HG03439 (cell line): ENCODE results near the gene GSX2.
"Not testable (repeated sequence)": the region's sequence is repeated elsewhere in the genome, so short reads cannot be mapped to it uniquely, and the experiment has no call there.

Experiments
- ATAC-seq: cut with Tn5 transposase; IDR thresholded peaks from one replicate; pipeline ENCODE4 v1.9.1; 2021; ENCODE audit warnings: mild to moderate bottlenecking, moderate library complexity; ENCODE audit not compliant: unreplicated experiment

GSX2 gene

GRCh38 chr4:54099748-54100574 lies at the start of gene GSX2:
GSX2 (plus strand) TSS chr4:54100163; CDS start chr4:54100345, 182 bp downstream.
- ATAC-seq, result no peak

- ATAC-seq, result no peak
Measured at GRCh38 chr4:54050214-54050904, 49.6 kb upstream of the GSX2 start.

GRCh38 chr4:54053322-54053721 lies 46.6 kb upstream of the GSX2 start:
- ATAC-seq, result not testable (repeated sequence)

GRCh38 chr4:54054501-54054900 lies 45.5 kb upstream of the GSX2 start:
- no peak for ATAC-seq

- no peak for ATAC-seq
Measured at GRCh38 chr4:54055494-54055893, 44.5 kb upstream of the GSX2 start.

GRCh38 chr4:54056360-54056759 lies 43.6 kb upstream of the GSX2 start:
- ATAC-seq, result no peak

- no peak for ATAC-seq
Measured at GRCh38 chr4:54058171-54058570, 41.8 kb upstream of the GSX2 start.

- no peak for ATAC-seq
Measured at GRCh38 chr4:54060116-54060515, 39.8 kb upstream of the GSX2 start.

GRCh38 chr4:54061067-54061466 lies 38.9 kb upstream of the GSX2 start:
- ATAC-seq, result no peak

- no peak for ATAC-seq
Measured at GRCh38 chr4:54061873-54062272, 38.1 kb upstream of the GSX2 start.

- ATAC-seq, result no peak
Measured at GRCh38 chr4:54062392-54062791, 37.6 kb upstream of the GSX2 start.

- ATAC-seq, result no peak
Measured at GRCh38 chr4:54063229-54063628, 36.7 kb upstream of the GSX2 start.

GRCh38 chr4:54063737-54064316 lies 36.1 kb upstream of the GSX2 start:
- ATAC-seq, result peak; percentile 29

- peak; percentile 96 for ATAC-seq
Measured at GRCh38 chr4:54064317-54065111, 35.4 kb upstream of the GSX2 start, which contains the start of gene CHIC2. CHIC2 (minus strand) TSS chr4:54064605; CDS start chr4:54064300, 305 bp downstream.

- ATAC-seq, result no peak
Measured at GRCh38 chr4:54065282-54066087, 34.5 kb upstream of the GSX2 start.

- no peak for ATAC-seq
Measured at GRCh38 chr4:54066088-54066415, 33.9 kb upstream of the GSX2 start.

GRCh38 chr4:54066718-54067129 lies 33.2 kb upstream of the GSX2 start:
- no peak for ATAC-seq

GRCh38 chr4:54067166-54067565 lies 32.8 kb upstream of the GSX2 start:
- no peak for ATAC-seq

- ATAC-seq, result no peak
Measured at GRCh38 chr4:54073271-54073880, 26.6 kb upstream of the GSX2 start.

- ATAC-seq, result no peak
Measured at GRCh38 chr4:54074381-54074780, 25.6 kb upstream of the GSX2 start.
